Fibroblast of skin of right biceps (primary cell): ENCODE measurements around the gene IGSF22.

Experiments used
- DNase-seq: peaks from one replicate; pipeline ENCODE4 v3.0.0-alpha.2; 2013

IGSF22 gene

DNA sequence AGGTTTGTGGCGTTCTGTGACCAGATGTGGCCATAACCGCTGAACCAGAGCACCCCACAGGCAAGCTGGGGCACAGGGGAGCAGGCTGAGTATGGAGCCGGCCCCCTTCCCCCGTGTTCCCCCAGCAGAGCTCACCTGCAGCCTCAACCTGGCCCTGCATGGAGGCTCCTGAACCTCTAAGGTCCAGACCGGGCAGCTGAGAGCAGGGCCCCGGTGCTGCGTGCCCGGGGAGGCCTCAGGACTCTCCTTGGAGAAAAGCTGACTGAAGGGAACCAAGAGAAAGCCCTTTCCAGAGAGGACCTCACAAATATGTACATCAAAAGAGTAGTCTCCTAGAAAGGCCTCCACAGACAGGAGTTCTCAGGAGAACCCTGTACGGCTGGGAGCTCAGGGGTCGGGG, 17.4 kb upstream of the IGSF22 start:
- DNase-seq = no peak

DNA sequence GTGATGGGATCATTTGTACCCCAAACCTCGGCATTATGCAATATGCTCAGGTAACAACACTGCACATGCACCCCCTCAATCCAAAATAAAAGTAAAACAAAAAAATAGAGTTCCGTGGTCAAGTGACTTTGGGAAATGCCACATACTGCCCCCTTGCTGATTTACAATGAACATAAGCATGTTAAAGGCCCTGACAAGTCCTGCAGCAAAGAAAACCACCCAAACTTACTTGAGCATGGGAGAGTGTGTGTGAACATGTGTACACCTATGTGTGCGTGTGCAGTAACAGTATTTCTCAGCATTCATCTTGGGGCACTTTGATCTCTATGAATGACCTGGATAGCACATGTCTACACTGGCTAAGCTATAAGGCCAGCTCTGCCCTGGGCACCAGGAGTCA, 15.8 kb upstream of the IGSF22 start:
- DNase-seq = no peak

DNA sequence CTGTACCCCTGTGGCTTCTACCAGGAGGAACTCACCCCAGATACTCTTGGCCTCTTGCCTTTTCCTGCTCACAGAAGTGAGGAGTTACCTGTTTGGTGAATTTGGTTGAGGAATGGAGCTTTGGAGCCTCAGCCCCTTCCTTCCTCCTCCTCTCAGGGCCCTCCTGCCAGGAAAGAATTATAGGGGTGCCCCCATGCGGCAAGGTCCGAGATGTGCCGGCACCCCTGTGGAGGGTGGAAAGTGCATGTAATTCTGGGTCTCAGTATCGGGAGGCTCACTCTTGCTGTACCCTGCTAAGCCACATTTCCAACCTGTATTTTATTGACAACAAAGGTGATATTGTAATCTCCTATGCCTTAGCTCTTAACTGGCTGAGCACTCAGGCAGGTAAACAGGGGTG, 13.7 kb upstream of the IGSF22 start:
- DNase-seq = no peak

DNA sequence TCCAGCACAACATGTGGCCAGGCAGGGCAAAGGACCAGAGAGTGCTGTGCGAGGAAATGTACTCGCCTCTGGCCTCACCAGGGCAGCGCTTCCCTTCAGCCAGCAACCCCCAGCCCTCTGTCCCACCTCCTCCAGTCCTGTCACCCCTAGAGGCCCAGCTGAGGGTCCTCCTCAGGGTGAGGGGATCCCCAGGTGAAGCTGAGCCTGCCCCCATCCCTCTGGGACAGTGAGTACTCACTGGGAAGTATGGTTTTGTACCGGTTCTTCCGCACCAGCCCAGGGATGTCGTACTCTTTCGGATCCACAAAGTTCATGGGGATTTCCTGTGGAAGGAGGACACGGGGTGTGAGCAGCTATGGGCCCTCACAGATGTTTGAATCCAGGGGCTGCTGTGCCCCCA, 11.7 kb upstream of the IGSF22 start:
- DNase-seq = no peak

DNA sequence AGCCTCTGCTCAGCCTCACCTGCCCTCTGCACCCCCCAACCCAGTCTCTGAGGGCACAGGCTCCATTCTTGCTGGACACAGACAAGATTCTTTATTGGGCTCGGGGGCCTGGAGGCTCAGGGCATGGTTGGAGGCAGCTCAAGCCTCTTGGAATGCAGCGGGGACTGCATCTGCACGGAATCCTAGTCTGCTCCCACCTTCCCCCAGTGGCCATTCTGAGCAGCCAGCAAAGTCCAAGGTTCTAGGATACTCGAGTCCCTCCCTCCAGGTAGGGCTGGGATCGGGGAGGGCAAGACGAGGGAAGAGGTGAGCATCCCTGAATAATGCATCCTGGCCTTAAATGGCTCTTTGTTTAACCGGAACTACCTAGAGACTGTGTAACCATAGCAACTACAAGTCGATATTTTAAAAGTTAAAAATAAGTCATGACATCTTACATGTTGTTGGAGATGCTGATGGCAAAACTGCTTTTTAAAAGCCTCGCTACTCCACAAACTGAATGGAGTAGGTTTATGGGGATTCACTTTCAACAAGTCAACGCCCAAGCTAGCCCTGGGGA, 10.7 kb upstream of the IGSF22 start:
- no peak for DNase-seq

DNA sequence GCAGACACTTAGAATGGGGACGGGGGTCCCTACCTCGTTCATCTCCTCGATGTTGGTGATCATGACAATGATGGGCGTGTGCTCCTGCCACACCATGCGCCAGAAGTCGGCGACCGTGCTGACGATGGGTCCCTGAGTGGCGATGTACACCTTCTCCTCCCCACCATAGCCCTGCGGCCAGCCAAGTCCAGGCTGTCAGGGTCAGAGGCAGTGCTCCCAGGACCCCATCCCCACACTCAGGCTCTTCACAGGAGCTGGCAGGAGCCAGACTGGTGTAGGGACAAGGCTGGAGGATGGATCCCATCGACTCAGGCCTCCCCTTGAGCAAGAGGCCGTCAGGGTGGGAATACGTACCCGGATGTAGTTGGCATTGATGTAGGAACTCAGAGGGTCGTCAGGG, 7.2 kb upstream of the IGSF22 start:
- DNase-seq = no peak

DNA sequence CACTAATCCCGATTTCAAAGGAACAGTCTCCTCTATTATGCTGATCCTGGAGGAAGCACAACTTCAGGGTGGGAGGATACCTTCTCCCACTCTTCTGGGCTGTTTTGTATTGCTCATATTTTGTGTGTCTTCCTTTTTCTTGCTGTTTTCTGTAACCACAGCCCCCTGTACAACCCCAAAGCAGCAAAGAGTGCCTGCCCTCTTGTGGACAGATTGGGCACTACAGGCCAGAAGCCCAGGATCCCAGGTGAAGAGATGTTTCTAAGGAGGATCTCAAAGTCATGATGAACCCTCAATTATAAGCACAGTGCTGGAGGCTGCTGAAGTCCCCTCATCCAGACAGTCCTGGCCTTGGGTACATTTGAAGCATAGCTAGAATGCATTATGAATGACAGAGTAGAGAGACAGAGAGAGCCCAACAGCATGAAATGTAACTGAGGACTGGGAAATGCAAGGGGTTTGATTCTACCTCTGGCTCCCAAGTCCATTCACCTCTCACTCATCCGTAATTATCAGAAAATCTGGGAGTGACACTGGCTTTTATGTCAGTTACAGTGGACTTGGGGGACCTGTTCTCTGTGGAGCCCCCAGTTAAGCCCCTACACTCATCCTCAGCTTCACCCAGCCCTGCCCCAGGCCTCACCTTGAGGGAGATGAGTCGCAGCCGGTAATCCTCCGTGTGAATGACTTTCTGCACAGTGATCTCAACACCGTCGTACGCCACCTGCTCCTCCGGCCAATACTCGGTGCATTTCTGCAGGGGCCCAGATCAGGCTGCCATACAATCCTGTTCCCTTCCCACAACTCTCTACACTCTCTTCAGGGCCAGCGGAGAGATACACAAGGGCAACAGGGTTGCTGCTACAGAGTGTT, 6.2 kb upstream of the IGSF22 start:
- DNase-seq = peak; percentile 34

DNA sequence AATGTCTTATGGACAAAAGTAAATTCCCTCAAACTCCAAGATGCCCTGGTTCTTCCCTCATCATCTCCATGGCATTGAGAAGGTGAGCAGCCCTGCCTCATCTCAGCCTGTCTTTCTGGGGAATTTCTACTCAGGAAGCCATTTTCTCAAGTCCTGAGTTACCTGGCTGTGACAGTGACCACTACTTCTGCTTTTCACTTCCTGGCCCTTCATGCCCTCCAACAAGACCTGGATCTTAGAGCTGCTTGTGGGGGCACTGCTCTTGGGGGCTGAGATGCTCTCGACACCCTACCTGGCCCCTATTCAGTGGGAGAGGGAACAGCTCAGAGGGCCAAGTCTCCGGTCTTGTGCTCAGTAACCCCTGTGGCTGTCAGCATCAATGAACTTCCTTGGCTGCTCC, 5.5 kb upstream of the IGSF22 start:
- DNase-seq = no peak

DNA sequence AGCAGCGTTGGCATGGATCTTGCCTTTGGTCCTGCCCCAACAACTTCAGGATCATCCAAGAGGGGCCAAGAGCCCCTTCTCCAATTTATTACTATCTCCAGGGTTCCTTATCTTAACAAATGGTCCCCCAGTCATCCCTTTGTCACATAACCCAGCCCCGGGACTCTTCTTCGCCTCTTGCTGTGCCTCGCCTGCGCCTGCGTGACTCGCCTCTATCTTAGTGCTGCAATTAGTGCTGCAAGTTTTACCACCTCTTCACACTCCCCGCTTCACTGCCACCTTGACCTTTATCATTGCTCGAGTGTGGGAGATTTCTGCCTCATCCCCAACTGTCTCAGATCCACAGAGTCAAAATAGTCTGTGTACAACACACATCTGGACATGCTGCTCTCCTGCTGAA, 4.0 kb upstream of the IGSF22 start:
- DNase-seq = no peak

DNA sequence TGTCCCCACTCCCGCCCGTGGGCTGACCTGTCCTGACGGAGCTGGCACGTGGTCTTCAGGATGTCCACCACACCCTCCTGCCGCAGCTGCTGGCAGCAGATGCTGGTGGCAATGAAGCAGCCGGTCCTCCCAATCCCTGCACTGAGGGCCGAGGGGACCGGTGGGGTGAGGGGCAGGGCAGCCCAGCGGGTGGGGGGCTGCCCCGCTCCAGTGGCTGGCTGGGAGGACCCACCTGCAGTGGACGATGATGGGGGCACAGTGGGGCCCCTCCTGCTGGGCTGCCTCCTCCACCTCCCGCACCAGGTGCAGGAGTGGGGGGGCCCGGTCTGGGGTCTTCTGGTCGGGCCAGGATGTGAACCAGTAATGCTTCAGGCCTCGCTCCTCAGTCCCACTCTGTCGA, 3.4 kb upstream of the IGSF22 start:
- DNase-seq = no peak

DNA sequence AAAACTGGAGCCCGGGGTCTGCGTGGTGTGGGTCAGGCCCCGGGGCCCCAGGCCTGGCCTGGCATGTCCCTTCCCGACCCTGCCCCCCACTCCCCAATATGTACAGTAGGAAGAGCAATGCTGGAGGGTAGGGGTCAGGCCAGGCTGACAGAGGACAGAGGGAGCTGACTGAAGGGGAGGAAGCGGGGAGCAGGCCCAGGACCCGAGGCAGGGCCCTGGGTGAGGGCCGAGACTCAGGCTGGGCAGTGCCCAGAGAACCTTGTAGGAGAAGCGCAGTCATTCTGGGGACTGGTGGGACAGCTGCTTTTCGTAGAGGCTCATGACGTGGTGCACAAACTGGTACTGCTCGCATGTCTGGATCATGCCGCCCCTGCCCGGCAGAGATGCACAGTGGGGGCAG, 2.7 kb upstream of the IGSF22 start:
- DNase-seq = no peak

DNA sequence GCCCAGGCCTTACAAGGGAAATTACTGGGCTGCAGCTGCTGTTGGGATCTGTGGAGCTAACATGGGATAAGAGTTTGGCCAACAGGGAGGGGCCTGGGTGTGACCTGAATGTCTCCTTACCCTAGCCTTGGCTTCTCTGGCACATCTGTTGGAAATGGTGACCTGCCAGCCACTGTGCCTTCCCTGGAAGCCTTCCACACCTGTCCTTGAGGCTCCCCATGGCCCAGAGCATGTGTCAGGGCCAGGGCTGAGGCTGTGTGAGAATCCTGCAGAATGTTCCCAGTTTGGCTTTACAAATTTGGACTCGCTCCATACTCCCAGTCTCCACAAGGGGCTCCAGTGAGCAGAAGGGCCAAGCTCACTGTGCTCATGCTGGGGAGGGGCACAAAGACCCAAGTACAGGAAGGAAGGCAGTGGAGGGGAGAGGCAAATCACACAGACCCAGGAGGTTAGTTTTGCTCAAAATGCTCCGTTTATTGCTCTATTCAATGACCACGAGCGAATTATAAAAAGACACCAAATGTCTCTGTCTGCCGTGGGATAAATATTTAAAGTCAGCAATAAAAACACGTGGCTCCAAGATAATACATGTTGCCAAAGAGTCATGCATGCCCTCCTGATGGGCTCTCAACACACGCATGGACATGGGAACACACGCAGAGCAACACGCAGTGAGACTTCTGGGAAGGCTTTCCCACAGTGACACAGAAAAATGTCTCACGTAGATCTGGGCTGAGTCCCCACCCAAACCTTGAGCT, 1.7 kb upstream of the IGSF22 start:
- DNase-seq = peak; percentile 30

DNA sequence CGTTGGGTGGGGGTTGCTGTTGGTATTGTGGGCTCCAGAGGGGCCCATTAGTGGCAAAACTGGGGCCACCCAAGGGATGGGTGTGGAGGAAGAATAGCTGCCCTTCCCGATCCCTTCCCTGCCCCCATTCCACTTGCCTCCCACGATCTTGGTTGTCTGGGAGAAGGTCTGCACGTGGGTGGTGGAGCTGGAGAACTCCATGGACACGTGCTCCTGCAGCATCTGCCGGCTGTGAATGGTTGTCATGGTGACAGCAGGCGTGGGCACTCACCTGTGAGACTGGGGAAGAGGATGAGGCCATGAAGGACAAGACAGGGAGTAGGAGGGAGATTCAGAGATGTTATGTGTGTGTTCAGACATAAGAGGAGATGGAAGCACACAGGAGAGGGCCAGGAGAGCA, 2.0 kb downstream of the IGSF22 start:
- DNase-seq = no peak

DNA sequence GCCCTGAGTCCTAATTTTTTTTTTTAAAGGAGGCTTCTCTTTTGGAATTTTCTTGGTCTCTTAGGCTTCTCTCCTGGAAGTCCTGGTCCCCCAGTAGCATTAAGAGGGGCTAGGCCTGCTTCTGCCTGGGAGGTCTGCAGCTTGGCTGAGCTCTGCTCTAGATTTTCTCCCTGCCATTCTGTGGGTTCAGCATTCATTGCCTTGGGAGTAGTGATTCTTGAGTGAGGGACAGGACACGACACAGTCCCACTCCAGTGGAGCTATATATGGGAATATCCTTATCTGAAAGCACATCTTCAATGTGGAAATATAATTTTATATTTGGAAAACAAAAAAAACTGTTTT, 3.7 kb downstream of the IGSF22 start:
- DNase-seq = no peak

DNA sequence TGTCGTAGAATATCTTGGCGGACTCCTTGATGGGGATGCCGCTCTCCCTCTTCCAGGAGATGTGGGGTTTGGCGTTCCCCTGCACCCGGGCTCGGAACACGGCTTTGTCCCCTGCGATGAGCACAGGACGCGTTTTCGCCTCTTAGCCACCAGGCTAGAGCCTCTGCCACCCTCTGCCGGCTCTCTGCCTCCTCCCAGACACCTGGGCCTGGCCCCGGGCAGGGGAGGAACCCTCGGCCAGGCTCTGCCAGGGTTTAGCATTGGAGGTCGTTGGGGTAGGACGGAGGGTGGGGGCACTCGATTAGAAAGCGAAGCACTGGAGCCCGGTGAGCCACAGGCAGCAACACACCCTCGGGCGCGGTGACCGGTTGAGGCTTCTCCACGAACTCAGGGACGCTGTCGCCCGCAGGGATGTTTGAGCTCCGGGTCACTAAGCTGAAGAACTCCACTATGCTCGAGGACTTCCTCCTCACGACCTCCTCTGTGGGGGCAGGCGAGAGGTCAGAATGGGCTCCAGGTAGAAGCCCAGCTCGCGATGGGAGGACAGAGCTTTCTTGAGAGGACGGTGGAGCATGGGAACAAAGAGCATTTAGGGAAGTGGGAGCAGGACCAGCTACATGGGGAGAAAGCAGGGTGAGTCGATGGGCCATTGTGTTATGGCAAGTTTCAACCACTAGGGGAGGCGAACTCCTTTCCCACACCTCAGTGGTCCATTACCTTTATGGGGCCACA, 4.3 kb downstream of the IGSF22 start:
- DNase-seq = peak; percentile 54

DNA sequence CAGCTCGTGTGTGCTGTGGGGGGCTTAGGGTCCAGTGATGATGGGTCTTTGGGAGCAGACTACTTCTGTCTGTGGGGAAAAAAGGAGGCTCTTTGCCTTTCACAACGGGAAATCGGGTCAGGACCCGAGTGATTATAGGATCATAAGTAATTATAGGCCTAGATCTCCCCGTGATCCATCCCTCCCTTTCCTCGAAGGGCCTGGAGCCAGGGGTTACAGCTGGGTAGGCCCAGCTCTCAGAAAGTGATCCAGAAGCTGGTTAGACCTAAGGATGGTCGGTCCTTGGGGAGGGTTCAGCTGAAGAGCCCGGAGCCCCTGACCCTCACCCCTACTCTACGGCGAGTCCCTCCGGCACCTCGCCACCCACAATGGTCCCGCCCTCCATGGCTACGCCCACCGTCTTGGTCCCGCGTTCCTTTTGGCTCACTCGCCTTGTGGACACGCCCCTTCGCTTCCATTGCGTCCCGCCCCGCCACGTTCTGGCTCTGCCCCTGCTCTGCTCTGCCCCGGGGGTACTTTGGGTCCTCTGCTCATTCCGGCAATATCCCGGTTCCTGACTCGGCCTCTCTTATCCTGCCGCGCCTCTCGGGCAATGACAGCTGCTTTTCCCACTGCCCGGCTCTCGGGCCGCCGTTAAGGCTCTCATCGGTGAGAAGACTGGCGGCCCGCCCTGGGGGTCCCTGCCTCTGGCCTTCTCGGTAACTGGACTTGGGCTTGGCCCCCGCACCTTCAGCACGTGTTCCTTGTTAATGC, 5.0 kb downstream of the IGSF22 start:
- DNase-seq = peak; percentile 80

DNA sequence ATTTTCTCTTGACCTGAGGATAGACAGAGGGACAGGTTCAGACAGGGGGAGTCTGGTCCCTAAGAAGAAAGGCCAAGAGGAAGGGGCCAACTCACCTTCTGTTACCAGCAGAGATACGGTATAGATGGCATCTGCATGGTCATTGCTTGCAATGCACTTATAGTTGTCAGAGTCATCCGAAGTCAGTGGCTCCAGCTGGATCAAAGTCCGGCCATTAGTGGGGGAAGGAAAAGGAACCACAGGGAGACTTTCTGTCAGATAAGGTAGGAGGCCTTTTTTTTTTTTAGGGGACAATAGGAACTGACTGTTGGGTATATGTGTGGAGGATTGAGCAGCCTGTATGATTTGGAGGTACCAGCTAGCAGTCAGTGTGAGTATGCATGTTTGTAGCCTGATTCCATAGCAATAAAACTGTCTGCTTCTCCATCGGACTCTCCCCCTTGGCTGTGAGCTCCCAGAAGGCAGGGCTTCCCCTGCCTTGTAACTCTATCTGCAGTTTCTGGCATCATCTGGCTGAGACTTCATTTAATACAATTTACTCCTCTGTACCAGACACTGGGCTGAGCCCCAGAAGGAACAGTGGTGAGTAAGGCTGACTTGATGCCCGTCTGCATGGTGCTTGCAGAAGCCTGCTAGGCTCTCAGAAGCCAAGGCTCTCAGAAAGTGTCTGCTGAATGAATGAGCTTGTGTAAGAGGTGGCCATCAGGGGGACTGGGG, 5.7 kb downstream of the IGSF22 start:
- DNase-seq = no peak

DNA sequence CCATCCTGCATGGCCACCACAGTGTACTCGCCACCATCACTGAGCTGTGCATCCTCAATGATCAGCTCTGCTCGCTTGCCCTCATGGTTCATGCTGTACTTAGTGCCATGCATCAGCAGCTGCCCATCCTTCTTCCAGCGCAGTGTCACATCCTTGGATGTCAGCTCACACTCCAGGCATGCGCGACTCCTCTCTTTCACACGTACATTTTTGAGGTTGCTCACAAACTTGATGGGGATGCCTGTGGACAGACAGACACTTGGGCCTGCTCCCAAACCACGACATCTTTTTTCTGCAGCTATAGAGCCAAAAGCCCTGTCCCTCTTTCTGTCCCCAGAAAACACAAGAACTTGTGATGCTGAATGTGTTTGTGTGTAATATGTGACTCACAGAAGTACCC, 10.5 kb downstream of the IGSF22 start:
- DNase-seq = peak; percentile 34

DNA sequence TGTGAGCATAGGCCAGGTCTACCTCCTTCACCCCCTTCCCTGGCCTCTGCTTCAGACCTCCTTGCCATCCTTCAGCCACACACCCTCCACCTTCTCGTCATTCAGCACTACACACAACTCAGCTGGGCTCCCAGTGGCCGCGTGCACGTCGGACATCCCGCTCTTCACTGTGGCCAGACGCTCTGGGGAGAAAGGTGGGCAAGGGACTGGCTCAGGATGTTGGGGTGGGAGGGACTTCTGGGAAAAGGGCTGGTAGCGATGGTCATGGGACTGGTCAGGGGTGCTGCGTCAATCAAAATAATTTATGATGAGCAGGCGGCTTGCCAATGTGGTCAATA, 11.6 kb downstream of the IGSF22 start:
- DNase-seq = no peak

DNA sequence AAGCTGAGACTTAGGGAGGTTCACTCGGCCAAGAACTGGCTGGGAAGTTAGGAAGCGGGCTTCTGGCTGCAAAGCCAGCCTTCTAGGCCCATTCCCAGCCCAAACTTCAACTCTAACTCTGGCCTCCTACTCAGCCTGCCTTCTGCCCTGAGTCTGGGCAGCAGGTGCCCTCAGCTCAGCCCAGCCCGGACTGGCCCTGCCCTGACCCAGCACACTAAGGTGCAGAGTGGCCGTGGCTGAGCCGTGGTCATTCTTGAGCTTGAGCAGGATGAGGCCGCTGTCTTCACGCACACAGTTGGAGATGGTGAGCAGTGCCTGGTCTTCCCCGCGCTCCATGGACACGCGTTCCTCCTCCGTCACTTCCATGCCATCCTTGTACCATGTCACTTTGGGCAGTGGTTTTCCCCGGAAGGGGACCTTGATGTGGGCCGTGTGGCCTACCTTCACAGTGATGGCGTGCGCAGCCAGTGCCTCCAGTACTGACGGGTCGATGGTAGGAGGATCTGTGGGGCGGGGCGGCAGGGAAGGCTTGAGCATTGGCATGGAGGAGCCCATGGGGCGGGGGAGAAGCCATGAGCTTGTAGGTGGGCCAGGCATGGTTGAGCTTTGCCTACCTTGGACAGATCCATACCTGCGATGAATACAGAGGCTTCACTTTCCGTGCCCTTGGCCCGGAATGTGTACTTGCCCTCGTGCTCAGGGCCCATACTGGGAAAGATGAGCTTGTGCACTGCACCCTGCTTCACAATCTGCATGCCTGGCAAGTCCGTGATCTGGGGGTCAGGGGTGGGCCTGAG, 12.1 kb downstream of the IGSF22 start:
- DNase-seq = no peak

DNA sequence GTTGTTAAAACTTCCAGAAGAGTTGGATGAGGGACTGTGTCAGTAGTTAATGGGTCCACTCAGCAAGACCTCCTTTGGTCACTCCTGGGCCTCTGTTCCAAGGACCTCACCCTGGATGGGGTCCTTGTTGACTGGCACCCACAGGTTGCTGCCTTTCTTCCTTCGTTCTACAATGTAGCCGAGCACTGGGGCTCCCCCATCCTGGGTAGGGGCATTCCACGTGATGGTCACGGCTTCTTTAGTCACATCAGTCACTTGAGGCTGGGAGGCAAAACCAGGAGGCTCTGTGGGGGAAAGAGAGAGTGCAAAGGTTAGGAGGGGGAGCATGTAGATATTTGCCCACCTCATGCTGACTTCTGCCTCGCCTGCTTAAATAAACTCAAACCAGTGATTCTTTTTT, 15.4 kb downstream of the IGSF22 start:
- no peak for DNase-seq
